SU-DHL-6 (cell line): Measurements from ENCODE around the gene SERPINA1.

Experiments used
- H2AFZ ChIP-seq: fragments of 200-600 bp; sonication (generic); 2 replicates; pipeline ENCODE4 v1.6.1; 2014; ENCODE audit warnings: low read depth, mild to moderate bottlenecking, moderate library complexity, mixed read lengths, antibody characterized with exemption, low read length; ENCODE audit not compliant: severe bottlenecking
- H3F3A ChIP-seq: fragments of 200-600 bp; shearing (Covaris generic); 2 replicates; pipeline ENCODE4 v1.6.0; 2016; ENCODE audit warnings: antibody characterized with exemption, mild to moderate bottlenecking; ENCODE audit not compliant: insufficient read depth
- H3K27ac ChIP-seq: fragments of 200-600 bp; sonication (generic); 2 replicates; pipeline ENCODE4 v1.5.1; 2016; ENCODE audit warnings: low read depth, mild to moderate bottlenecking, low read length, moderate library complexity, mixed read lengths
- H3K27me3 ChIP-seq: fragments of 200-600 bp; sonication (generic), shearing (Covaris generic); 2 replicates; pipeline ENCODE4 v1.6.0; 2014; ENCODE audit warnings: mild to moderate bottlenecking, low read length
- H3K36me3 ChIP-seq: fragments of 200-600 bp; sonication (generic); 2 replicates; pipeline ENCODE4 v1.6.1; 2014; ENCODE audit warnings: mild to moderate bottlenecking, low read length, mixed read lengths
- H3K4me2 ChIP-seq: fragments of 300-600, 200-600 bp; shearing (Covaris generic), sonication (generic); 2 replicates; pipeline ENCODE4 v1.6.0; 2014; ENCODE audit warnings: low read length, low read depth, mild to moderate bottlenecking; ENCODE audit not compliant: poor library complexity, severe bottlenecking
- H3K4me3 ChIP-seq: fragments of 200-600 bp; sonication (generic); 2 replicates; pipeline ENCODE4 v1.5.1; 2014; ENCODE audit warnings: antibody characterized with exemption, low read length, mild to moderate bottlenecking, mixed read lengths; ENCODE audit not compliant: insufficient read depth, poor library complexity, severe bottlenecking
- H3K79me2 ChIP-seq: fragments of 200-600 bp; sonication (generic); 2 replicates; pipeline ENCODE4 v1.6.1; 2014; ENCODE audit warnings: mild to moderate bottlenecking, low read length, moderate library complexity; ENCODE audit not compliant: insufficient read depth
- H3K9ac ChIP-seq: fragments of 200-600 bp; sonication (generic); 2 replicates; pipeline ENCODE4 v1.7.0; 2014; ENCODE audit warnings: mild to moderate bottlenecking, low read length
- H3K9me2 ChIP-seq: fragments of 200-600 bp; sonication (generic); replicated peaks from 2 replicates; pipeline ENCODE4 v1.6.1; 2014; ENCODE audit warnings: low read length; ENCODE audit not compliant: insufficient read depth
- H3K9me3 ChIP-seq: fragments of 200-600 bp; sonication (generic); 2 replicates; pipeline ENCODE4 v1.6.1; 2014; ENCODE audit warnings: low read length, mixed read lengths; ENCODE audit not compliant: insufficient read depth
- H4K20me1 ChIP-seq: fragments of 200-600 bp; sonication (generic); 2 replicates; pipeline ENCODE4 v1.6.1; 2014; ENCODE audit warnings: low read depth, mild to moderate bottlenecking, antibody characterized with exemption, low read length, moderate library complexity, mixed read lengths
- EZH2phosphoT487 ChIP-seq: fragments of 200-600 bp; sonication (generic), shearing (Covaris generic); conservative IDR thresholded peaks from 2 replicates; pipeline ENCODE4 v1.6.1; 2018; ENCODE audit warnings: mild to moderate bottlenecking, antibody characterized with exemption, low read length, moderate library complexity, mixed read lengths
- TF ChIP-seq, protein P1 (sequence below): fragments of 200-600 bp; sonication (generic); IDR thresholded peaks from one replicate; pipeline ENCODE4 v1.5.1; 2017; ENCODE audit warnings: antibody characterized with exemption, mild to moderate bottlenecking, low read length, moderate library complexity; ENCODE audit not compliant: insufficient read depth, poor library complexity, severe bottlenecking

The SERPINA1 gene

DNA sequence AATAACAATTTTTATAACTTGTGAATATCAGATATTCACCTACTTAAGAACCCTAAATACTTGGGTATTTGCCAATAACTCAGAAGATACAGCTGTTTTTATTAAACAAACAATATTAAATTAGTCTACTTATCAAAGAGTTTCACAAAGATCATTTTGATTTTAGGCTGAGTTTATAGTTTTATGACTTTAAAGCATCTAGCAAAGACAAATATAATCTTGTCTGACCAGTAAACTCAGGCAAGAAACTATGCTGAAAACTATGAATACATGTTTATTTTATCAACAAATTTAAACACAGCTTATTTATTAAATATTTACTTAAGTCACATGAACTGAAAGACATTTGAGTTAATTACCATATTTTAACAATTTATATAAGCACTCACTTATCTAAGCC lies 18.5 kb upstream of the SERPINA1 start:
- Histone ChIP-seq H3K79me2 (no peaks in the 10 kb centered on the region), H3K27ac (no peak overlapping the region), H3F3A (no peaks in the 10 kb centered on the region), H3K36me3 (0 out of 2 replicates have a peak, but pooled peaks cover 6% of the 10 kb centered on the region), H3K4me2 (no peak overlapping the region), H4K20me1 (no peaks in the 10 kb centered on the region), H3K9me2 (no peaks in the 10 kb centered on the region), H3K4me3 (no peak overlapping the region), H2AFZ (no peak overlapping the region), H3K9me3 (0 out of 2 replicates have a peak, but pooled peaks cover 5% of the 10 kb centered on the region), H3K27me3 (0 out of 2 replicates have a peak, but pooled peaks cover 4% of the 10 kb centered on the region), H3K9ac (no peak overlapping the region)
- TF ChIP-seq, protein P1, sequence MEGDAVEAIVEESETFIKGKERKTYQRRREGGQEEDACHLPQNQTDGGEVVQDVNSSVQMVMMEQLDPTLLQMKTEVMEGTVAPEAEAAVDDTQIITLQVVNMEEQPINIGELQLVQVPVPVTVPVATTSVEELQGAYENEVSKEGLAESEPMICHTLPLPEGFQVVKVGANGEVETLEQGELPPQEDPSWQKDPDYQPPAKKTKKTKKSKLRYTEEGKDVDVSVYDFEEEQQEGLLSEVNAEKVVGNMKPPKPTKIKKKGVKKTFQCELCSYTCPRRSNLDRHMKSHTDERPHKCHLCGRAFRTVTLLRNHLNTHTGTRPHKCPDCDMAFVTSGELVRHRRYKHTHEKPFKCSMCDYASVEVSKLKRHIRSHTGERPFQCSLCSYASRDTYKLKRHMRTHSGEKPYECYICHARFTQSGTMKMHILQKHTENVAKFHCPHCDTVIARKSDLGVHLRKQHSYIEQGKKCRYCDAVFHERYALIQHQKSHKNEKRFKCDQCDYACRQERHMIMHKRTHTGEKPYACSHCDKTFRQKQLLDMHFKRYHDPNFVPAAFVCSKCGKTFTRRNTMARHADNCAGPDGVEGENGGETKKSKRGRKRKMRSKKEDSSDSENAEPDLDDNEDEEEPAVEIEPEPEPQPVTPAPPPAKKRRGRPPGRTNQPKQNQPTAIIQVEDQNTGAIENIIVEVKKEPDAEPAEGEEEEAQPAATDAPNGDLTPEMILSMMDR, result no peak
- no peak for TF ChIP-seq EZH2phosphoT487

DNA sequence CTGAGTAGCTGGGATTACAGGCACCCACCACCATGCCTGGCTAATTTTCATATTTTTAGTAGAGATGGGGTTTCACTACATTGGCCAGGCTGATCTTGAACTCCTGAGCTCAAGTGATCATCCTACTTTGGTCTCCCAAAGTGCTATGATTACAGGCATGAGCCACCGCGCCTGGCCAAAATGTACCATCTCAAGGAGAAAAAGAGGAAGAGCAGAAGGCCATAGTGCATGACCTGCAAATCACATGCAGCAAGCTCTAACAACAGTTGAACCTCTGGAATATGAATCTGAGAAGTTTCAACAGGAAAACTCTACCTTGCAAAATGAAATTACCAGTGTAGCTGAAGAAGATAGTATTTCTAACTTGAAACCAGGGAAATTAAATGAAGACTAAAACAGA lies 17.1 kb upstream of the SERPINA1 start:
- 0 out of 2 replicates have a peak, but pooled peaks cover 4% of the 10 kb centered on the region for H3K27me3 ChIP-seq
- H3K9me2 ChIP-seq, result no peaks in the 10 kb centered on the region
- H3K9me3 ChIP-seq, result 0 out of 2 replicates have a peak, but pooled peaks cover 5% of the 10 kb centered on the region
- H3F3A ChIP-seq, result no peaks in the 10 kb centered on the region
- H3K4me2 ChIP-seq, result no peak overlapping the region
- H3K79me2 ChIP-seq, result no peaks in the 10 kb centered on the region
- no peak for TF ChIP-seq EZH2phosphoT487
- TF ChIP-seq, protein P1, result no peak
- no peak overlapping the region for H3K9ac ChIP-seq
- no peak overlapping the region for H3K27ac ChIP-seq
- no peak overlapping the region for H3K4me3 ChIP-seq
- no peaks in the 10 kb centered on the region for H4K20me1 ChIP-seq
- H2AFZ ChIP-seq, result no peak overlapping the region
- 0 out of 2 replicates have a peak, but pooled peaks cover 6% of the 10 kb centered on the region for H3K36me3 ChIP-seq

DNA sequence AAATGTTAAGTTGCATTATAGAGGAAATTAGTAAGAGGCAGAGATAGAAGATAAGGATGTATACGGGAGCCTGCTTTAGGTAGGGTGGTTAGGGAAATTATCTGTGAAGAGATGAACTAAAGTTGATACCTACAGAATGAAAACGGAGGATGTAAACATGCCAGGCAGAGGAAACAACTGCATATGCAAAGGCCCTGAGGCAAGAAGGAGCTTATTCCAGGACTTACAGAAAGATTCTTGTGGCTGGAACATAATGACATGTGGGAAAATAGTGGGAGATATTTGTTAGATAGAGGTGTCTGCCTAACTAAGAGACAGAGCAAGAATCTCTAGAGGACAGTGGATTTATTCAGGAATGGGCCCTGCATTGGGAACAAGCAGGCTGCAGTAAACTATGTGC lies 16.2 kb upstream of the SERPINA1 start:
- Histone ChIP-seq H3K9me3 (0 out of 2 replicates have a peak, but pooled peaks cover 5% of the 10 kb centered on the region), H3K27me3 (0 out of 2 replicates have a peak, but pooled peaks cover 4% of the 10 kb centered on the region), H2AFZ (no peak overlapping the region), H3K4me3 (no peak overlapping the region), H4K20me1 (no peaks in the 10 kb centered on the region), H3K79me2 (no peaks in the 10 kb centered on the region), H3K36me3 (0 out of 2 replicates have a peak, but pooled peaks cover 6% of the 10 kb centered on the region), H3K4me2 (no peak overlapping the region), H3K9ac (no peak overlapping the region), H3K9me2 (no peaks in the 10 kb centered on the region), H3F3A (no peaks in the 10 kb centered on the region), H3K27ac (no peak overlapping the region)
- TF ChIP-seq EZH2phosphoT487, result no peak
- TF ChIP-seq, protein P1, result no peak
